HEK293 (cell line): ENCODE measurements around the gene OGFRL1.

Experiments
- CTCF ChIP-seq: fragments of 450-650 bp; formaldehyde crosslinking; IDR thresholded peaks from 2 replicates; pipeline ENCODE4 v1.5.1; 2016; ENCODE audit warnings: missing biosample characterization, missing genetic modification characterization
- HOXC10 ChIP-seq: sonication (generic); formaldehyde crosslinking; IDR thresholded peaks from 2 replicates; pipeline ENCODE4 v1.8.1; 2023; ENCODE audit warnings: mild to moderate bottlenecking, missing genetic modification reagents
- ZNF133 ChIP-seq: fragments of 450-650 bp; formaldehyde crosslinking; IDR thresholded peaks from 2 replicates; pipeline ENCODE4 v1.5.1; 2016; ENCODE audit warnings: missing biosample characterization, missing genetic modification characterization

DNA sequence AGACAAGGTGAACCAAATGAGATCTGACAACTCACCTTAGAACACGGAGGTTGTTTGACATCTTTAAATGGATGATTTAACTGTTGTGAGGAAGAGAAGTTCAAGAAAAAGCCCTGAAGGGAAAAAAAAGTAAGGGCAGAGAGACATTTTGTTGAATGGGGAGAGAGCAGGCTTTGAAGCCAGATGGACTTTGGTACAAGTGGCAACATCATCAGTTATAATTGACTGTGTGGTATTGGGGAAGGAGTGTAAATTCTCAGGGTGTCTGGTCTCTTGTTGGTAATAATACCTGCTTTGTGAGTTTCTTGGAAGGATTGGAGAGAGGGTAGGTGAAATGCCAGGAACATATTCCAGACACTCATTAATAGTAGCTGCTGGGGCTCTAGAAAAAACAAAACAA lies 21.6 kb downstream of the OGFRL1 start:
- TF ChIP-seq CTCF (no peak), ZNF133 (no peak), HOXC10 (CRISPR knock-in tag) (no peak)
